HTERT RPE-1 (cell line): ENCODE measurements around the gene CTDP1.
"Not testable (repeated sequence)": the region's sequence is repeated elsewhere in the genome, so short reads cannot be mapped to it uniquely, and the experiment has no call there.

Experiments used
- in situ Hi-C: fragments of 300-500 bp; cut with MboI; formaldehyde crosslinking; loops from 4 replicates; pipeline ENCODE4 v1.14.3; 2020; ENCODE audit warnings: low sequenced_read_pairs

CTDP1 gene

DNA sequence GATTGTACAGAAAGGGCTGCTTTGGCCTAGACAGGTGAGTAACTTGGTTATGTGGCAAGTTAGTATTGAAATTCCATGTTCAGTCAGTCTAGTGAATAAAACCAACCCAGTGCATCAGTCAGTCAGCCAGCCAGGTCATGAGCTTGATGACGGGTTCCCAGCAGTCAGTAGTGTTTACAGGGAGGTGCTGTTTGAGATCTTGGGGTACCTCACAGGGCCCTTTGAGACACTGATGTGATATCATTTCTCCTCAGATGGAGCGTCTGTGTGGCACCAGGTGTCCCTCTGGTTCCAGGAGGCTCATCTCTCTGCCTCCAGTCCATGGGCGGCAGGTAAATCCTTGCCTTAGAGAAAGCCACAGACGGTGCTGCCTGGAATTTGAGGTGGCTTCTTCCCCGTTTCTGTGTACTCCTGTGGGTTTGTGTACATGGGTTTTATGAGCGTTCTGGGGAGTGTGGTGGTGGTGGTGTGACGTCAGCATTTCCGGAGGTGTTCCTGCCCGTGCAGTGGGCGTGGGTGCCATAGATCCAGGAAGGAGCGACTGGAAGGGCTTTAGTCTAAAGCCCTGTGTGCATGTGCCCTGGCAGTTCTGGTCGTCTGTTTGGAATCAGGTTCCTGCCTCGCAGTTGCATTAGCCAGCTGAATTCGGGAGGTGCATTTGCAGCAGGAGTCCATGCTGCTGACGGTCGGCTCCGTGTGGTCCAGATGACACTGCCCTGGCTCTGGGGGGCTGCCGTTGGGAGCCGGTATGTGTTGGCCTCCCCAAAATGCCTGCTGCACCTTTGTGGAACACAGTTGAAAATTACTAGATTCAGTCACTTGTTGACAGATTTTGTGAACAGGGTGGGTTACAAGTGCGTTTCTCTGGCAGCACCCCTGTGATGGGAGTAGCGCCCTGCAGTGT, 2.1 kb downstream of the CTDP1 start:
- in situ Hi-C loops = no loop called here

DNA sequence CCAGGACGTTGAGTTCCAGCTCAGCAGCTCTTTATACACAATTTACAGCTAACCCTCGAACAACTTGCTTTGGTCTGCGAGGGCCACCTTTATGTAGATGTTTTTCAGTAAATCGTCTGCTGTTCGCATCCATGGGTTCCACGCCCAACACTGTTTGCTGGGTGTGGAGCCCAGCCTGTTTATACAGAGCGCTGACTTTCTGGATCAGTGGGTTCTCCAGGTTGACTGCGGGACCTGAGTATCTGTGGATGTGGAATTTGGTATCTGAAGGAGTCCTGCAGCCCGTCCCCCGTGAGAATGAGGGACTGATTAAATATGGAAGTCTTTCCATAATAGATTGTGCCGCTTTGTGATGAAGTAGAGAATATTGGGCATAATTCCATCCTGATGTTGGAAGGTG, 2.9 kb downstream of the CTDP1 start:
- in situ Hi-C loops = no loop called here

DNA sequence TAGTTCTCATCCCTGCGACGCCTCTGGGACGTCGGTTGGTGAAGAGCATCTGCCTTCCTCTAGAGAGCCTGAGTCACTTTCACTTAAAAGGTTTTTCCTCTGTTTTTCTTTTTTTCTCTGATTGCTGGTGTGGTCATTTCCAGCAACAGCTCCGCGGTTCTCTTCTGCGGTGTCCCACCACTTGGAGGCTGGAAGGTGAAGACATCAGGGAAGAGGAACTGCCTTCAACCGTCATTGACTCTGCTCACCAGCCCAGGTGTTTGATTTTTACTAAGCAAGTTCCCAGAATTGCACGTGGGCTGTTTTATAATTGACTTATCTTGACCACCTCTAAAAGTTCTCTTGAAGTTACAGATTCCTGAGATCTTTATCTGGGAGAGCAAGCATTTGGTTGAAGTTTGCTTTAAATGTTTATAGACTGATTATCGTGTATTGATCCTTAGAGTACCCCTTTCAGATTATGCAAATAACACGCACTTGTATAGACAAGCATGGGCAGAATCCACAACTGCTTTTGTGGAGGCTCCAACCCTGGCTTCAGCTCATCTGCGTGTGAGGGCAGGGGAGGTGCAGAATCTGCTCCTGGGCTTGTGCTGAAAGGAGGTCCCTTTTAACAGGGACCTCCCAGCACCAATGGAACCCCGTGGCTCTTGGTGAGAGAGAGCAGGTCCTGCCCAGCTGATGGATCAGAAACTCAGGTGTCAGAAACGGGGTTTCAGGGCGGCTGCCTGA, 3.5 kb downstream of the CTDP1 start:
- in situ Hi-C loops = no loop called here

DNA sequence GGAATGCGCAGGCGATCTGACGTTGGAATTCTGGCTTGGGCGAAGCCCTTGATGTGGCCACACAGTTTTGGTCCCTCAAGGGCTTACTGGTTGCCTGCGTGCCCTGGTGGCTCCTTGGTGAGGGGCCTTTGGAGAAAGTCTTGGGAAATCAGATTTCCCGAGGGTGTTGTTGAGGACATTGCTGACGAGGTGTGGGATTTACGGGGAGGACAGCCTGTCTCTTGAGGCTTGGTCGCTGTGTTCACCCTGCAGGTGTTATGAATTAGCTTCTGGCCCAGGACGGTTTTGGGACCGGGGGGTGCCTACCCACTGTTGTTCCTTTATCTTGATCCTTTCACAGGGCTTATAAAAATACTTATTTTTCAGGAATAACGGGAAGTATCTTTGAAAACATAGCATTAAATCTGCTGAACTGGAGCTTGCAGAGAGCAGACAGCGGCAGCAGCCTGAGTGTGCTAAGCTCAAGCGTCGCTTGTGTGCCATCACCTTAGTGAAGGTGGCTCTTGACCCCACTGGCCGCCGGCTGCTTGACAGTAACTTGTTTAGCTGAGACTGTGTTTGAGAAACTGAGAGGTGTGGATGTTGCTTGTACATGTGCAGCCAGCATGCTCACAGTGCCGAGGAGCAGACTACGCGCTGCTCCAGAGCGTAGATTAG, 4.2 kb downstream of the CTDP1 start:
- in situ Hi-C loops = no loop called here

DNA sequence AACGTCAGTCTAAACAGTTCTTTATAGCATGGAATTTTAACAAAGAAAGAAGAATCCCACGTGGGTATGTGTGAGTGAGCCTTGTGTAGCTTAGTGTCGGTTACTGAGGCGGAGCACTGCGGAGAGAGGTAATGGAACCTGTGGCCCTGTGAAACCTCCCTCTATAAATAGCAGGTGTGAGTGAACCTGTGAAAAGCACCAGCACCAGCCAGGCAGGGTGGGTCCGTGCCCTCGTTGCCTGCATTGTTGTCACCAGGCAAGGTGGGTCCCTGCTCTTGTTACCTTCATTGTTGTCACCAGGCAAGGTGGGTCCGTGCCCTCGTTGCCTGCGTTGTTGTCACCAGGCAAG, 4.7 kb downstream of the CTDP1 start:
- in situ Hi-C loops = no loop called here

DNA sequence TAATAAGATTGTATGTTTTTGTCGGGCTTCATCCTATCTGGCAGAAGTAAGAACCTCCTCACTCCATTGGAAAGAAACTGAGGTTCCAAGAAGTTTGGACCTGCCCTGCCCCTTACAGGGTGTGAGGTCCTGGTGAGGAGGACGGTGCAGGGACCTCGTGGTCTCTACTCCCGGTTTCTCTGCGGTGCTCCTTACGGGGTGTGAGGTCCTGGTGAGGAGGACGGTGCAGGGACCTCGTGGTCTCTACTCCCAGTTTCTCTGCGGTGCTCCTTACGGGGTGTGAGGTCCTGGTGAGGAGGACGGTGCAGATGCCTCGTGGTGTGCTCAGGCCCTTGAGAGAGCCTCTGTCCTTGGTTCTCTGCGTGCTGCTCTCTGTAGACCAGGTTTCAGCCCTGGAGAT, 5.2 kb downstream of the CTDP1 start:
- in situ Hi-C loops = no loop called here

DNA sequence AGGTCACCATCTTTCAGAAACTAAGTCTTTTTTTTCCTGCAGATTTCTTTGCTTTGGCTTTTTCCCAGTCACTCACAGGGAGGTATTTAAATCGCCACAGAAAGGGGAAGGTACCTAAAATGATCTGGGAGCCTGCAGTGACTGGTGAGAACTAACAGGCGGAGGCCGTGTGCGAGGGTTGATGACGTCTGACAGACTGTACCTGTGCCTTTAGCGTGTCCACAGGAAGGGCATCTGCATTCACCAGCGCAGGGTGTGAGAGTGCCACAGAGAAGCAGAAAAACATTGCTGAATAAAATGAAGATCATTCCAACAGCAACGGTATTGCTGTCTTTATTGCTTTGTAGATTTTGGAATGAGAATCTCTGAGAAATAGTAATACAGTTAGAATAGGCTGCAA, 5.7 kb downstream of the CTDP1 start:
- in situ Hi-C loops = no loop called here

DNA sequence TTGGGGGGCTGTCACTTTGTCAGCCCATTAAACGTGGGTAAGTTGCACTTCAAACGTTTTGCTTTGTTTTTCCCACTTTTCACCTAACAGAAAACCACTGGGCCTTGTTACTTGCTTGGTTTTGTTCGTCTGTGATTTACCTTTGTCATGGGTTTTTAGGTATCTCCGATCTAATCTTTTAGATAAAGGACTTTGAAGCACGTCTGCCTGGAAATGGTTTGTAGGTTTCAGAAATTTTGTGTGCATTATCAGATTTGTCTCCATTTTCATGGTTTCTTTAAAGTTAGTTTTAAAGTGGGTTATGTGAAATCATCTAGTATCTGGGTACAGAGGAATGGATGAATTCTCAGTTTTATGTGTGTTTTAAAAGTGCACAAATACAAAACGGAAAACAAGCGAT, 6.4 kb downstream of the CTDP1 start:
- in situ Hi-C loops = no loop called here

DNA sequence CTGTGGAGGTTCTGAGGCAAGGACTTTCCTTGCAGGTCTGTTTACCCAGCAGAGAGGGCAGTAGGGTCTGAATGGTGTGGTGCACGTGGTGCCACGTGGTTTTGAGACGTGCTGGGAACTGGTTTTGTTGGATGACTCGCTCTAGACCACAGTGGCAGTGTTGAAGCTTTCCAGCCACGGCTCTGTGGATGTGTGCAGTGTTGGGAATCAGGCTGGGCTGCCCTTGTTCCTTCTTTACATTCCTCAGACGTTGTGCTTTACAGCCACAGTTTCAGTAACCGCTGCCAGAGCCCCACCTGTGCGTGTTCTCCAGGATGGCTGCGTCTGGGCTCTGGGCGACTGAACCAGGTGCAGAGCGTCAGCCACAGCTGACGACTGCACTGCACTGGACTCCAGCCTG, 8.2 kb downstream of the CTDP1 start:
- in situ Hi-C loops = no loop called here

DNA sequence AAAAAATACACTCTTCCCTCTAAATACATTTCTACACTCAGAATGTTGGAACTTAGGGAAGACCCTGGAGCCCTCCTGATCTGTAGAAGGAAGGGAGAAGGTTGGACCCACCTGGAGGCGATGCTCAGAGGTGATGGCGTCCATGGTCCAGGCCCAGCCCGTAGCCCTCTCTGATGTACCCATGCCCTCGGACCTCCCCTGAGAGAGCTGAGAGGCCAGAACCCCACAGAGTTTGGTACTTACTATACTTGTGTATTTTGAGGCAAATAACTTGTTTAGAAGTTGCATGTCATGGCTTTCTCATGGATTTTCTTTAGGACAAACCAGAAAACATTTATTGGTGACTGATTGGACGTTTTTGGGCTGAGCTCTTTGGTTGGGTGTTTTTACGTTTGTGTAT, 10.5 kb downstream of the CTDP1 start:
- in situ Hi-C loops = no loop called here

DNA sequence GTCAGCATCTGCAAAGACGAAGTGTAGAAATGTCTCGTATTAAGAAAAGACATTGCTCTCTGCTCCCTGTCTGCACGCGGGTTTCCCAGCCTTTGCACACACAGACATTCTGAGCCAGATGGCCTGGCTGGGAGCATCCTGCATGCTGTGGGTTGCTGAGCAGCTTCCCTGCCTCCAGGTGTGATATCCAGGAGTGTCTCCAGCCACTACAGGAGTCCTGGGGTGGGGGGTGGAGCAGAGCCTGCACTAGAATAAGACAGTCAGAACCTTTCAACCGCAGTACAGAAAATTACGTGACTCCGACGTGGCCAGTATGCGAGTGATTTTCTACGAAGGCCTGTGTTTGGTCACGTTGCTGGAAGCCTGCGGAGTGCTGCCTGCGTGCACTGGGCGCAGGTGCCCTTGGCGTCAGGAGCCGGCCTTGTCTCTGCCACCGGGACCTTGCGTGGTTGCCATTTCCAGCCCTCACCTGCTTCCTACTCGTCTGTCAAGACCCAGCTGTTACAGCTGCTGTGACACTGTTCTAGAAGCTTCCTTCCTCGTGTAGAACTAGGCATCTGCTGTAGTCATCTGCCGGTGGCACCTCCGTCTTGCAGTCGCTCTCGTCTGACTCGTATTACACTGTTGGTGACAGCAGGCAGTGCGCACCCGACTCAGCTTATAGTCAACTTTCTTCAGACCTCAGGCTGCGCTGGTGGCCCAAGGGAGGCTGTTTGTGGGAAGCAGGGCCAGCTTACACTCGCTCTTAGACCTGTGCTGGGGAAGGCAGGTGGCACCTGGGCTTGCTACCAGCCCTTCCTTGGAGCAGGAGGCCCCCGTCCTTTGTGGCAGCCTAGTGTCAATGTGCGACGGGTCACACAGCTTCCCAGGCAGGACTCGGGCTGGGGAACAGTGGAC, 11.2 kb downstream of the CTDP1 start:
- in situ Hi-C loops = no loop called here

DNA sequence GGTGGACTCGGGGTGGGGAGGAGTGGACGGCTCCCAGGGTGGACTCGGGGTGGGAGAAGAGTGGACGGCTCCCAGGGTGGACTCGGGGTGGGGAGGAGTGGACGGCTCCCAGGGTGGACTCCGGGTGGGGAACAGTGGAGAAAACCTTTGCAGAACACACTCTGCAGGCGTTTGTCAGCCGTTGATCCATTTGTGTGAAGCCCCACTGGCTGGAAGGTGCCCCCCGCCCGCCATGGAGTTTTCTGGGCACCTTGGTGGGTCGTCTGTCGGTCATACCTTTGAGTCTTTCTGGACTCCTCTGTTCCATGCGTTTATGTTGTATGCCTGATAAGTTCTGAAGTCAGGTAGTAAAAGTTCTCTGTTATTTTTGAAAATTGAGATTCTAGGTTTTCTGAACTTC, 12.5 kb downstream of the CTDP1 start:
- in situ Hi-C loops = no loop called here

DNA sequence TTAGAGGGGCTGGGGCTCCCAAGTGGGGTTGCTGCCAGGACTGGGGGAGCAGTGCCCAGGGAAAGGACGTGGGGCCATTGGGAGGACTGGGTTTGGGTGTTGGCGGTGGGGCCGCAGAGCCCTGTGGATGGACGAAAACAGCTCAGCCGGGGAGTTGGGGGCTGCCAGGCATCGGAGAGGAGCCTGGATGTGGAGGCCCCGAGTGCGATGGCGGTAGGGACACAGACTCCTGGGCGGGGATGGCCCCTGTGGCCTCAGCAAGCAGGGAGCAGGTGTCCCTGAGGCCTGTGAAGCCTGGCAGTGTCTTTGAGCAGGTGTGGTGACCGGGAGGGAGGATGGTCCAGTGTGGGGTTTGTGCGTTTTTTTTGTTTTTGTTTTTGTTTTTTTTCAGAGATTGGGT, 13.3 kb downstream of the CTDP1 start:
- in situ Hi-C loops = no loop called here

DNA sequence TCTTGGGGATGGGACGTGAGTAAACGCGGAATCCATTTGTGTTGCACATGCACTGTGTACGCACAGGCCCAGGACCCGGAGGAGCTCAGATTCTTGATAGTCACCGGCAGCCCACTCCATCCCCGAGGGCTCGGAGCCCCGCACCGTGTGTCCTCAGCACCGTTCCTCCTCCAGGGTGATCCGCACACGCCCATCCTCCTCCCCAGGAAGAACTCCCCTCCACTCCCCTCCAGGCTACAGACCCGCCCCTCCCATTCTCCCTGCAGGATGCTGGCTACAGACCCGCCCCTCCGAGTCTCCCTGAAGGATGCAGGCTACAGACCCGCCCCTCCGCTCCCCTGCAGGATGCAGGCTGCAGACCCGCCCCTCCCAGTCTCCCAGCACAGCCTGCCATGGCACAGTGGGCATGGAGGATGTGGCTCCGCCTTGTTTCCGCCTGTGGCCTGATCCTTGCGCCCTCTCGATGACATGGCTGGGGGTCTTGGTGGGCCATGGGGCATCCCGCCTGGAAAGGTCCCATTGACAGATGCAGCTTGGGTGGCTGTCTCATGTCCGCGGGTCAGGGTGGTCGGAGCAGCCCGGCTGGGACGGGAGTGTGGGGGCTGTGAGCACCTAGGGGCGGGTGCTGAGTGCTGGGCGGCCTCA, 14.1 kb downstream of the CTDP1 start:
- in situ Hi-C loops = no loop called here

DNA sequence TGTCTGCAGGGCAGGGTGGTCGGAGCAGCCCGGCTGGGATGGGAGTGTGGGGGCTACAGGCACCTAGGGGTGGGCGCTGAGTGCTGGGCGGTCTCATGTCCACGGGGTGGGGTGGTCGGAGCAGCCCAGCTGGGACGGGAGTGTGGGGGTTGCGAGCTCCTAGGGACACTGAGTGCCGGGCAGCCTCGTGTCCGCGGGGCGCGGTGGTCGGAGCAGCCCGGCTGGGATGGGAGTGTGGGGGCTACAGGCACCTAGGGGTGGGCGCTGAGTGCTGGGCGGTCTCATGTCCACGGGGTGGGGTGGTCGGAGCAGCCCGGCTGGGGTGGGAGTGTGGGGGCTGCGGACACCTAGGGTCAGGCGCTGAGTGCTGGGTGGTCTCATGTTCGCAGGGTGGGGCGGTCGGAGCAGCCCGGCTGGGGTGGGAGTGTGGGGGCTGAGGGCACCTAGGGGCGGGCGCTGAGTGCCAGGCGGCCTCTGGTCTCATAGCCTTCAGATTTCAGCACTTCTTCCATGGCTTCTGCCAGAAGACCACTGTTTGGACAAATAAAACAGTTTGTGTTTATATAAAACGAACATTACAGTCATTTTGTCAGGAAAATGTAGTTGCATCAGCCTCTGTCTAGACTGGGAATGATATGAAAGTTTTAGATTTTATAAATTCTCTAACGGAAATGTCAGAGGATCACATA, 14.7 kb downstream of the CTDP1 start:
- in situ Hi-C loops = not testable (repeated sequence)

DNA sequence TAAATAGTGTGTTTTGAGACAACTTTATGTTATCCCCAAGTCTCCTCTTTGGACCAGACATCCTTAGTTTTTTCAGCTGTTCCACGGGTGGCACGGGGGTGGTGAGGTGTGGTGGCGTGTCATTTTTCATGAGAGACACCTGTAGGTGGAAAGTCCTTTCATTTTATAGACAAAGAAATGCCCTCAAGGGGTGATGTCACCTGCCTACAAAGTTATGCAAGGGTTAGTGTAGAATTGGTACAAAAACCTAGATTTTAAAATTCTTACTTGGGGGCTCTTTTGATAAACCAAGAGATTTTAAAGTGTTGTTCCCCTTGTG, 15.3 kb downstream of the CTDP1 start:
- in situ Hi-C loops = no loop called here

DNA sequence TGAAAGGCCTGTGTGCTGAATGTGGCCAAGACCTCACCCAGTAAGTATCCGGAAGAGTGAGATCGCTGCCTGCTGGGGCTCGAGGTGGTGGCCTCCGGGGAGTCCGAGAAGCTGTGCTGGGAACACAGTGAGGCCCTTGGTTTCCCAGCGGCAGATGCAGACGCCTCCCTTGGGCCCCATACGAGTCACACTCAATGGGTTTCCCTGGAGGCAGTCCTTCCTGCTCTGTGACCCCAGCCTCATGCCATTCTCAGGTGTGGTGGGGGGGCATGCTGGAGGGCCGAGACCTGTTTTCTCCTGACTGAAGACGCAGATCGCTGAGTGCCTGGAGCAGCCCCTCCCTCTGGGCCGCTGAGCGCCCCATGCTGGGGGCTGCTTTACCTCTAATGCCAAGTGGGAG, 15.7 kb downstream of the CTDP1 start:
- in situ Hi-C loops = no loop called here

DNA sequence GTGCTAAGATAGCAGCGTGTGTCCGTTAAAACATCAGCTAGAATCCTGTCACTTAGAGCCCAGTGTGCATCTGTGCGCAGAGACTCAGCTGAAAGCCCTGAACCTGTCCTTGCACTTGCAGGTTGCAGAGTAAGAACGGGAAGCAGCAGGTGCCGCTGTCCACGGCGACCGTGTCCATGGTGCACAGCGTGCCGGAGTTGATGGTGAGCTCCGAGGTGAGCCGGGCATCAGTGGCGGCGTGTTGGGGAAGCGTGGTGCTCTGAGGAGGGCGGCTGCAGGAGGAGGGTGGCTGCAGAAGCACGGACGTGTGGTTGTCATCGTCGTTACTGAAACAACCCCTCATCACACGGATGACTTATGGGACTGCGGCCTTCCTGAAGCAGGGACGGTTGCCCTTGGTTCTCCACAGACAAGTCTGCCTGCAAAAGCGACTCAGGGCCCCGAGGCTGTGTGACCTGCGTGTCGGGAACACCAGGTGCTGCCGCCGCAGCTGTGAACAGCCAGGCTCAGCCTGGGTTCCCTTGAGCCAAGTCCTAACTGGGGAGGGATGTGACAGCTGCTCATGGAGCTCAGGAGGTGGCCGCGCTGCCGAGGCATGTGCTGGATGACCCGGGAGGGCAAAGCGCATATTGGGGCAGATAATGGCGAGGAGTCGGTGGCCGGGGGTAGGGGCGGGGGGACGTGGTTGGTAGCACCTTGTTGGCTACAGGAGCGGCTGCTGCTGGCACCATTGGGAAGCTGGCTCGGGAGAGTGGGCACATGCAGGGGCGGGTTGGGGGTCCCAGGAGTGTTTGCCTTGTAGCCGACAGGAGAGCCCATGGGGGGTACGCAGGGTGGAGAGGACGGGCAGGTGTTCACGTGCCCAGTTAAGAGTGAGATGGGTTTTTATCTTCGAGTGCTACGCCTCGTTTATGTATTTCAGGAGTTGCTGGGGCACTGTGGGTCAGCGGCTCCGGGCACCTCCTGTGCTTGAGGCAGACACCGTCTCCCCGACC, 16.6 kb downstream of the CTDP1 start:
- in situ Hi-C loops = no loop called here

DNA sequence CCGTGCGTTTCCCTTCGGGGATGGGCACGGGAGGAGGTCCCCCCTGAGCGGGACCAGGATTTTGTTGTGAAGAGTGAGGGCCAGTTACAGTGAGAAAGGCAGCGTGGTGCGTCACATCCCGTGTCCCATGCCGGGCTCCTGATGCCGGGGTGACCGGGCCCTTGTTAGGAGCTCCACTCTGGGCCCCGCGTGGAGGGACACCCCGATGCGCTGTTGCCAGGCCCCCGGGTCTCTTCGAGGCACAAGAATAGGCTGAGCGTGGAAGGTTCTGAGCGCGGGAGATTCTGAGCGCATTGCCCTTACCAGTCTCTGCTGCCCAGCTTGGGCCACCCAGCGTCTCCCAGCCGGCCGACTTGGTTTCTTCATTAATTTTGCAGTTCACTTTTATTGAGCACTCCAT, 17.6 kb downstream of the CTDP1 start:
- in situ Hi-C loops = no loop called here
